Testis (tissue), 2 donors: ENCODE measurements around the gene UCHL1.

Experiments
- CTCF ChIP-seq, 3 experiments: fragments of 450-650 bp in 2 of 3; fragments of 200-600 bp in 1 of 3; sonication (generic) in 1 of 3; IDR thresholded peaks; one replicate each; pipeline ENCODE4 v1.5.1; 2016 to 2019; ENCODE audit warnings: antibody characterized with exemption in 3 of 3, mild to moderate bottlenecking in 2 of 3, moderate library complexity in 1 of 3
- POLR2A ChIP-seq: fragments of 450-650 bp; IDR thresholded peaks from one replicate; pipeline ENCODE4 v1.6.1; 2017; ENCODE audit warnings: antibody characterized with exemption, mild to moderate bottlenecking, moderate library complexity

GRCh38 chr4:41213625-41214135 is 43.0 kb upstream of the UCHL1 start:
- TF ChIP-seq CTCF (IDR thresholded peaks at IDR 0.05) (no peak), POLR2A (no peak)
